K562 (cell line): Measurements from ENCODE around the gene PPP1R36. TPM values are rescaled to one million over a fixed set of nuclear protein-coding genes. Genes with fewer than 3 reads are reported as not detected.
A peak's percentile ranks its signal among the peaks of the same experiment; 100 is the strongest.

ENCODE experiments used
- CTBP1 ChIP-seq: fragments of 450-650 bp; IDR thresholded peaks from 2 replicates; pipeline ENCODE4 v1.6.1; 2016; ENCODE audit warnings: borderline replicate concordance
- CXXC5 ChIP-seq: fragments of 250-450 bp; sonication (Bioruptor Pico); IDR thresholded peaks from 2 replicates; pipeline ENCODE4 v1.8.0; 2022; ENCODE audit warnings: inconsistent platforms, mild to moderate bottlenecking, moderate library complexity
- DPF2 ChIP-seq: fragments of 450-650 bp; IDR thresholded peaks from 2 replicates; pipeline ENCODE4 v1.6.1; 2016
- GABPA ChIP-seq: fragments of 200-800 bp; sonication (Bioruptor generic); conservative IDR thresholded peaks from 2 replicates; pipeline ENCODE4 v1.6.1; 2016; ENCODE audit warnings: low read depth, missing genetic modification characterization, missing compliant biosample characterization
- SMAD4 ChIP-seq: fragments of 250-450 bp; sonication (Bioruptor Pico); conservative IDR thresholded peaks from 2 replicates; pipeline ENCODE4 v1.8.0; 2021; ENCODE audit warnings: inconsistent platforms, mild to moderate bottlenecking, moderate library complexity
- SUPT5H ChIP-seq: fragments of 450-650 bp; IDR thresholded peaks from 2 replicates; pipeline ENCODE4 v1.6.1; 2016
- polyA plus RNA-seq, 8 experiments: library from polyadenylated mRNA; depleted of rRNA in 4 of 8; stranded (reverse) in 5 of 8; unstranded in 3 of 8; fragments of >200 nt; fragmentation: Nextera tagmentation in 2 of 8; fragmentation: Illumina TruSeq in 1 of 8; extraction: Ambion mirVana in 2 of 8; extraction: Trizol in 1 of 8; gene quantifications; 2 replicates each; pipeline versions ENCODE4 v1.2.1 to v1.2.3, GENCODE V29; 2011 to 2014; ENCODE audit warnings: inconsistent platforms in 1 of 8, missing spikeins in 1 of 8
- total RNA-seq, 7 experiments: library from RNA; depleted of rRNA in 6 of 7; stranded (reverse); fragments of >200 nt in 6 of 7; fragmentation: Illumina TruSeq in 2 of 7; extraction: Trizol in 2 of 7; gene quantifications; 2 replicates each; pipeline versions ENCODE4 v1.2.1 to v1.2.3, GENCODE V29; 2011 to 2021; ENCODE audit warnings: low replicate concordance in 1 of 7
- TF ChIP-seq, protein P1 (sequence below), 2 experiments: IDR thresholded peaks in 1 of 2; conservative IDR thresholded peaks in 1 of 2; 2 replicates each; pipeline ENCODE4 v1.6.1; 2016; ENCODE audit warnings: low read depth in 2 of 2, mild to moderate bottlenecking in 1 of 2, missing compliant biosample characterization in 1 of 2, missing genetic modification characterization in 1 of 2, moderate library complexity in 1 of 2
- TF ChIP-seq, protein P2 (sequence below): fragments of 200-600 bp; sonication (generic); IDR thresholded peaks from one replicate; pipeline ENCODE4 v1.6.1; 2012; ENCODE audit warnings: mild to moderate bottlenecking, low read depth, low read length, inconsistent platforms
- TF ChIP-seq, protein P3 (sequence below): sonication (generic); formaldehyde crosslinking; IDR thresholded peaks from 2 replicates; pipeline ENCODE4 v1.8.0; 2022; ENCODE audit warnings: missing genetic modification reagents, mild to moderate bottlenecking, borderline replicate concordance

The PPP1R36 gene
- total and polyA plus RNA-seq, 9 of the 15 experiments (the other 6 are each of a cell fraction or from before 2014, with no cell fraction given), result 0.29 TPM; not detected in 8

DNA sequence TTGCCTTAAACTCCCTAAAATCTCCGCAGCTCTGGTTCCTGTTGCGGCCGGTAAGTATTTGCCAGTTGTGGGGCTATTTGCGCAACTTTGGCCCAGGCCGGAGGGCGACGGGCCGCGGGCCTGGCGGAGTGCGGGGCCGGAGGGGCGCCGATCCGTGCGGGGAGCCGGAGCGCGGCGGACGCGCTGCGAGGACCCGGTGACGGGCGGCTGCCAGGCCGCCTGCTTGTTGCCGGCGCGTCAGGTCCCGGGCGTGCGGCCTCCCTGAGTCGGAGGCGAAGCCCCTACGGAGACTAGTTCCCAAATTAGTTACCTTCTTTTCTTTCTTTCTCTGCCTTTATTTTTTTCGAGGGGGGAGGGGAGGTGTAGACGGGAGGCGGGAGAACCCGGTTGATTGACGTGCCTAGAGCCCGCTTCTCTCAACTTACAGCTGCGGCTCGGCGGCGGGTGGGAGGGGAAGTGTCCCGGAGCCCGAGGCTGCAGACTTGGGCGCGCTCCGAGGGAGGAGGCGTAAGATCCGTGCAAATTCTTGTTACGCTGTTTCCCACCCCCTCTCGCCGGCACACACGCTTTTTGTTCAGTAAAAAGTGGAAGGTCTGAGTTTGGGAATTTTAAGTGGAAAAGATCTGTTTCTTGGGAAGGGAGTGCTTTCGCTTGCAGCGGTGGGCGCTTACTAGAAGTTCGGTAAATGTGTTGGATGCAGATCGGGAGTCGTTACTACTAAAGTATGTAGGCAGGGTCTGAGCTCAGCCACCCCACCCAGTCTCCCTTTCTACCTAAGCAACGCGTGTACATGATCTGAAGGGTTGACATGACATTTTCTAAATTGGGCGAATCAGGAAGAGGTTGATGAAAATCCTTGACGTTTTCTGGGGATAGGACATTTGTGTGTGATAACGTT, 44.6 kb upstream of the PPP1R36 start (continued):
- TF ChIP-seq, protein P1, sequence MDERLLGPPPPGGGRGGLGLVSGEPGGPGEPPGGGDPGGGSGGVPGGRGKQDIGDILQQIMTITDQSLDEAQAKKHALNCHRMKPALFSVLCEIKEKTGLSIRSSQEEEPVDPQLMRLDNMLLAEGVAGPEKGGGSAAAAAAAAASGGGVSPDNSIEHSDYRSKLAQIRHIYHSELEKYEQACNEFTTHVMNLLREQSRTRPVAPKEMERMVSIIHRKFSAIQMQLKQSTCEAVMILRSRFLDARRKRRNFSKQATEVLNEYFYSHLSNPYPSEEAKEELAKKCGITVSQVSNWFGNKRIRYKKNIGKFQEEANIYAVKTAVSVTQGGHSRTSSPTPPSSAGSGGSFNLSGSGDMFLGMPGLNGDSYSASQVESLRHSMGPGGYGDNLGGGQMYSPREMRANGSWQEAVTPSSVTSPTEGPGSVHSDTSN (CRISPR knock-in tag; IDR thresholded peaks at IDR 0.05; ENCODE audit: low read depth), result peak; percentile 89
- TF ChIP-seq, protein P1 (tag; conservative IDR thresholded peaks at IDR 0.05; ENCODE audit: low read depth), result peak; percentile 96
- TF ChIP-seq, protein P2, sequence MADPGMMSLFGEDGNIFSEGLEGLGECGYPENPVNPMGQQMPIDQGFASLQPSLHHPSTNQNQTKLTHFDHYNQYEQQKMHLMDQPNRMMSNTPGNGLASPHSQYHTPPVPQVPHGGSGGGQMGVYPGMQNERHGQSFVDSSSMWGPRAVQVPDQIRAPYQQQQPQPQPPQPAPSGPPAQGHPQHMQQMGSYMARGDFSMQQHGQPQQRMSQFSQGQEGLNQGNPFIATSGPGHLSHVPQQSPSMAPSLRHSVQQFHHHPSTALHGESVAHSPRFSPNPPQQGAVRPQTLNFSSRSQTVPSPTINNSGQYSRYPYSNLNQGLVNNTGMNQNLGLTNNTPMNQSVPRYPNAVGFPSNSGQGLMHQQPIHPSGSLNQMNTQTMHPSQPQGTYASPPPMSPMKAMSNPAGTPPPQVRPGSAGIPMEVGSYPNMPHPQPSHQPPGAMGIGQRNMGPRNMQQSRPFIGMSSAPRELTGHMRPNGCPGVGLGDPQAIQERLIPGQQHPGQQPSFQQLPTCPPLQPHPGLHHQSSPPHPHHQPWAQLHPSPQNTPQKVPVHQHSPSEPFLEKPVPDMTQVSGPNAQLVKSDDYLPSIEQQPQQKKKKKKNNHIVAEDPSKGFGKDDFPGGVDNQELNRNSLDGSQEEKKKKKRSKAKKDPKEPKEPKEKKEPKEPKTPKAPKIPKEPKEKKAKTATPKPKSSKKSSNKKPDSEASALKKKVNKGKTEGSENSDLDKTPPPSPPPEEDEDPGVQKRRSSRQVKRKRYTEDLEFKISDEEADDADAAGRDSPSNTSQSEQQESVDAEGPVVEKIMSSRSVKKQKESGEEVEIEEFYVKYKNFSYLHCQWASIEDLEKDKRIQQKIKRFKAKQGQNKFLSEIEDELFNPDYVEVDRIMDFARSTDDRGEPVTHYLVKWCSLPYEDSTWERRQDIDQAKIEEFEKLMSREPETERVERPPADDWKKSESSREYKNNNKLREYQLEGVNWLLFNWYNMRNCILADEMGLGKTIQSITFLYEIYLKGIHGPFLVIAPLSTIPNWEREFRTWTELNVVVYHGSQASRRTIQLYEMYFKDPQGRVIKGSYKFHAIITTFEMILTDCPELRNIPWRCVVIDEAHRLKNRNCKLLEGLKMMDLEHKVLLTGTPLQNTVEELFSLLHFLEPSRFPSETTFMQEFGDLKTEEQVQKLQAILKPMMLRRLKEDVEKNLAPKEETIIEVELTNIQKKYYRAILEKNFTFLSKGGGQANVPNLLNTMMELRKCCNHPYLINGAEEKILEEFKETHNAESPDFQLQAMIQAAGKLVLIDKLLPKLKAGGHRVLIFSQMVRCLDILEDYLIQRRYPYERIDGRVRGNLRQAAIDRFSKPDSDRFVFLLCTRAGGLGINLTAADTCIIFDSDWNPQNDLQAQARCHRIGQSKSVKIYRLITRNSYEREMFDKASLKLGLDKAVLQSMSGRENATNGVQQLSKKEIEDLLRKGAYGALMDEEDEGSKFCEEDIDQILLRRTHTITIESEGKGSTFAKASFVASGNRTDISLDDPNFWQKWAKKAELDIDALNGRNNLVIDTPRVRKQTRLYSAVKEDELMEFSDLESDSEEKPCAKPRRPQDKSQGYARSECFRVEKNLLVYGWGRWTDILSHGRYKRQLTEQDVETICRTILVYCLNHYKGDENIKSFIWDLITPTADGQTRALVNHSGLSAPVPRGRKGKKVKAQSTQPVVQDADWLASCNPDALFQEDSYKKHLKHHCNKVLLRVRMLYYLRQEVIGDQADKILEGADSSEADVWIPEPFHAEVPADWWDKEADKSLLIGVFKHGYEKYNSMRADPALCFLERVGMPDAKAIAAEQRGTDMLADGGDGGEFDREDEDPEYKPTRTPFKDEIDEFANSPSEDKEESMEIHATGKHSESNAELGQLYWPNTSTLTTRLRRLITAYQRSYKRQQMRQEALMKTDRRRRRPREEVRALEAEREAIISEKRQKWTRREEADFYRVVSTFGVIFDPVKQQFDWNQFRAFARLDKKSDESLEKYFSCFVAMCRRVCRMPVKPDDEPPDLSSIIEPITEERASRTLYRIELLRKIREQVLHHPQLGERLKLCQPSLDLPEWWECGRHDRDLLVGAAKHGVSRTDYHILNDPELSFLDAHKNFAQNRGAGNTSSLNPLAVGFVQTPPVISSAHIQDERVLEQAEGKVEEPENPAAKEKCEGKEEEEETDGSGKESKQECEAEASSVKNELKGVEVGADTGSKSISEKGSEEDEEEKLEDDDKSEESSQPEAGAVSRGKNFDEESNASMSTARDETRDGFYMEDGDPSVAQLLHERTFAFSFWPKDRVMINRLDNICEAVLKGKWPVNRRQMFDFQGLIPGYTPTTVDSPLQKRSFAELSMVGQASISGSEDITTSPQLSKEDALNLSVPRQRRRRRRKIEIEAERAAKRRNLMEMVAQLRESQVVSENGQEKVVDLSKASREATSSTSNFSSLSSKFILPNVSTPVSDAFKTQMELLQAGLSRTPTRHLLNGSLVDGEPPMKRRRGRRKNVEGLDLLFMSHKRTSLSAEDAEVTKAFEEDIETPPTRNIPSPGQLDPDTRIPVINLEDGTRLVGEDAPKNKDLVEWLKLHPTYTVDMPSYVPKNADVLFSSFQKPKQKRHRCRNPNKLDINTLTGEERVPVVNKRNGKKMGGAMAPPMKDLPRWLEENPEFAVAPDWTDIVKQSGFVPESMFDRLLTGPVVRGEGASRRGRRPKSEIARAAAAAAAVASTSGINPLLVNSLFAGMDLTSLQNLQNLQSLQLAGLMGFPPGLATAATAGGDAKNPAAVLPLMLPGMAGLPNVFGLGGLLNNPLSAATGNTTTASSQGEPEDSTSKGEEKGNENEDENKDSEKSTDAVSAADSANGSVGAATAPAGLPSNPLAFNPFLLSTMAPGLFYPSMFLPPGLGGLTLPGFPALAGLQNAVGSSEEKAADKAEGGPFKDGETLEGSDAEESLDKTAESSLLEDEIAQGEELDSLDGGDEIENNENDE, result peak; percentile 75
- TF ChIP-seq CXXC5 (CRISPR knock-in tag) (peak; percentile 73), CTBP1 (peak; percentile 73; the same call in 1 of the 2 replicates), GABPA (tag) (peak; percentile 51), SUPT5H (no peak), DPF2 (0 out of 2 replicates have a peak, but pooled peaks have one; percentile 17), SMAD4 (CRISPR knock-in tag) (0 out of 2 replicates have a peak, but pooled peaks have one; percentile 44)
- TF ChIP-seq, protein P3, sequence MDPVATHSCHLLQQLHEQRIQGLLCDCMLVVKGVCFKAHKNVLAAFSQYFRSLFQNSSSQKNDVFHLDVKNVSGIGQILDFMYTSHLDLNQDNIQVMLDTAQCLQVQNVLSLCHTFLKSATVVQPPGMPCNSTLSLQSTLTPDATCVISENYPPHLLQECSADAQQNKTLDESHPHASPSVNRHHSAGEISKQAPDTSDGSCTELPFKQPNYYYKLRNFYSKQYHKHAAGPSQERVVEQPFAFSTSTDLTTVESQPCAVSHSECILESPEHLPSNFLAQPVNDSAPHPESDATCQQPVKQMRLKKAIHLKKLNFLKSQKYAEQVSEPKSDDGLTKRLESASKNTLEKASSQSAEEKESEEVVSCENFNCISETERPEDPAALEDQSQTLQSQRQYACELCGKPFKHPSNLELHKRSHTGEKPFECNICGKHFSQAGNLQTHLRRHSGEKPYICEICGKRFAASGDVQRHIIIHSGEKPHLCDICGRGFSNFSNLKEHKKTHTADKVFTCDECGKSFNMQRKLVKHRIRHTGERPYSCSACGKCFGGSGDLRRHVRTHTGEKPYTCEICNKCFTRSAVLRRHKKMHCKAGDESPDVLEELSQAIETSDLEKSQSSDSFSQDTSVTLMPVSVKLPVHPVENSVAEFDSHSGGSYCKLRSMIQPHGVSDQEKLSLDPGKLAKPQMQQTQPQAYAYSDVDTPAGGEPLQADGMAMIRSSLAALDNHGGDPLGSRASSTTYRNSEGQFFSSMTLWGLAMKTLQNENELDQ (CRISPR knock-in tag), result no peak
